KMS-11 (cell line): Measurements from ENCODE around the gene GJA4.

Experiments
- H2AFZ ChIP-seq: fragments of 200-600 bp; sonication (generic); 2 replicates; pipeline ENCODE4 v1.6.1; 2016; ENCODE audit warnings: antibody characterized with exemption, mixed run types, low read depth
- H3K27ac ChIP-seq: fragments of 200-600 bp; sonication (generic); 2 replicates; pipeline ENCODE4 v1.6.1; 2016; ENCODE audit warnings: mild to moderate bottlenecking, mixed run types
- H3K27me3 ChIP-seq: fragments of 200-600 bp; sonication (generic); 2 replicates; pipeline ENCODE4 v1.6.1; 2017; ENCODE audit warnings: mild to moderate bottlenecking, low read depth, mixed run types, moderate library complexity; ENCODE audit not compliant: insufficient read depth
- H3K36me3 ChIP-seq: fragments of 200-600 bp; sonication (generic); 2 replicates; pipeline ENCODE4 v1.6.1; 2017; ENCODE audit warnings: mild to moderate bottlenecking, mixed run types; ENCODE audit not compliant: insufficient read depth
- H3K4me1 ChIP-seq: fragments of 200-600 bp; sonication (generic); 2 replicates; pipeline ENCODE4 v1.6.1; 2016; ENCODE audit warnings: mild to moderate bottlenecking, low read depth, mixed run types; ENCODE audit not compliant: poor library complexity, severe bottlenecking
- H3K4me2 ChIP-seq: fragments of 200-600 bp; sonication (generic); 2 replicates; pipeline ENCODE4 v1.7.0; 2016; ENCODE audit warnings: mild to moderate bottlenecking, mixed run types
- H3K4me3 ChIP-seq: fragments of 200-600 bp; sonication (generic); IDR thresholded peaks from 2 replicates; pipeline ENCODE4 v1.6.1; 2017; ENCODE audit warnings: low read depth, low read length, mixed read lengths; ENCODE audit not compliant: insufficient read depth
- H3K79me2 ChIP-seq: fragments of 200-600 bp; sonication (generic); 2 replicates; pipeline ENCODE4 v1.6.1; 2016; ENCODE audit warnings: low read depth, mixed run types; ENCODE audit not compliant: insufficient read depth
- H3K9ac ChIP-seq: fragments of 200-600 bp; sonication (generic); 2 replicates; pipeline ENCODE4 v1.6.1; 2016; ENCODE audit warnings: mild to moderate bottlenecking, mixed run types
- H4K20me1 ChIP-seq: fragments of 200-600 bp; sonication (generic); 2 replicates; pipeline ENCODE4 v1.6.1; 2016; ENCODE audit warnings: mild to moderate bottlenecking, mixed run types; ENCODE audit not compliant: insufficient read depth
- CTCF ChIP-seq: fragments of 200-600 bp; sonication (generic); conservative IDR thresholded peaks from 2 replicates; pipeline ENCODE4 v1.6.1; 2017; ENCODE audit warnings: low read depth, mild to moderate bottlenecking, antibody characterized with exemption, low read length, moderate library complexity, mixed read lengths

Gene GJA4

GRCh38 chr1:34746101-34746500 lies 46.7 kb upstream of the GJA4 start:
- Histone ChIP-seq H3K79me2 (no peaks in the 10 kb centered on the region), H3K9ac (no peak overlapping the region), H3K36me3 (no peaks in the 10 kb centered on the region), H3K4me3 (no peak overlapping the region), H3K4me2 (no peak overlapping the region), H2AFZ (no peak overlapping the region), H3K4me1 (no peaks in the 10 kb centered on the region), H3K27me3 (no peaks in the 10 kb centered on the region), H3K27ac (no peak overlapping the region), H4K20me1 (no peaks in the 10 kb centered on the region)
- TF ChIP-seq CTCF, result no peak

GRCh38 chr1:34746785-34747637 lies 45.8 kb upstream of the GJA4 start:
- Histone ChIP-seq H3K4me1 (no peaks in the 10 kb centered on the region), H2AFZ (no peak overlapping the region), H3K9ac (no peak overlapping the region), H3K36me3 (no peaks in the 10 kb centered on the region), H3K4me2 (no peak overlapping the region), H3K4me3 (no peak overlapping the region), H4K20me1 (no peaks in the 10 kb centered on the region), H3K27me3 (no peaks in the 10 kb centered on the region), H3K27ac (no peak overlapping the region), H3K79me2 (no peaks in the 10 kb centered on the region)
- no peak for TF ChIP-seq CTCF

GRCh38 chr1:34747638-34747941 lies 45.2 kb upstream of the GJA4 start:
- H4K20me1 ChIP-seq, result no peaks in the 10 kb centered on the region
- H3K4me2 ChIP-seq, result no peak overlapping the region

GRCh38 chr1:34749992-34750391 lies 42.8 kb upstream of the GJA4 start:
- Histone ChIP-seq H3K4me3 (no peak overlapping the region), H3K27me3 (no peaks in the 10 kb centered on the region), H3K79me2 (no peaks in the 10 kb centered on the region), H3K27ac (no peak overlapping the region), H3K4me2 (no peak overlapping the region), H3K4me1 (no peaks in the 10 kb centered on the region), H3K36me3 (no peaks in the 10 kb centered on the region), H2AFZ (no peak overlapping the region), H4K20me1 (no peaks in the 10 kb centered on the region), H3K9ac (no peak overlapping the region)
- TF ChIP-seq CTCF, result no peak

More at GRCh38 chr1:34747638-34747941, 45.2 kb upstream of the GJA4 start:
- TF ChIP-seq CTCF, result no peak
- Histone ChIP-seq H3K79me2 (no peaks in the 10 kb centered on the region), H3K9ac (no peak overlapping the region), H3K36me3 (no peaks in the 10 kb centered on the region), H3K4me3 (no peak overlapping the region), H2AFZ (no peak overlapping the region), H3K27me3 (no peaks in the 10 kb centered on the region), H3K27ac (no peak overlapping the region), H3K4me1 (no peaks in the 10 kb centered on the region)
